ENCODE data around the gene RACGAP1. TPM values are rescaled to one million over a fixed set of nuclear protein-coding genes. Genes with fewer than 3 reads are reported as not detected.

Gene RACGAP1
- total RNA-seq, 1 donor from 2014 or later: 13.7 TPM

DNA sequence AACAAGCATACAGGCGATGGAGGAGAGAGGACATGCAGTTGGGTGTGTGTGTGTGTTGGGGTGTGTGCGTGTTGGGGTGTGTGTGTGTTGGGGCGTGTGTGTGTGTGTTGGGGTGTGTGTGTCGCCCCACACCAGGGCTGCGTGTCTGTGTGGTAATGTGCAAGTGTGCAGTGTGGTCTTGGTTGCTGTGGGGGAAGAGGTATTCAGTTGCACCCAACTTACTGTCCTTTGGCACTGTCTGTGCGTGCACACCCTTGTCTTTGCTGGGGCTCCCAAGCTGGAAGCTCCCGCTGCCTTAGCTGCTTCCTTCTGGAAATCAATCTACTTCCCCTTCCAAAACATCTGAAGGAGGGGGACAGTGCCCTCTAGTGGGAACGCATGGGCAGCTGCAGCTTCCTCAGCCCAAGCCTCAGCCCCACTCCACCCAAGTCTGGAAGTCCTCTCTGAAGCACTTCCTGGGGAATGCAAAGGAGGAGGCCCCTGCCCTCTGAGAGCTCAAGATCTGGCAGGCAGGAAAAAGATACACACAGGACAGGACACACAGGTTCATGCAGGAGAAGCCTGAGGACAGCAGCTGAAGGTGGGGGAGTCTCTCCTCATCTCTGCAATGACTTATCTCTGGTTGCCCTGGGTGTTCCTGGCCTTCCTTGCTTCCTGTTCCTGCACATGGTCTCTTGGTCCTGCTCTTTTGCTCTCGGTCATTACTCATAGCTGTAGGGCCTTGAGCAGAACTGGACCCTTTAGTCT, 45.2 kb upstream of the RACGAP1 start:
- H3K4me1 ChIP-seq: peaks cover 8% of the 10 kb centered on the region
- H3K9me3 ChIP-seq: no peaks in the 10 kb centered on the region
- no peak overlapping the region for H3K4me3 ChIP-seq
- peak; percentile 82 for DNase-seq
- no peaks in the 10 kb centered on the region for H3K27me3 ChIP-seq (ENCODE audit: low read depth)
- TF ChIP-seq, protein P1, sequence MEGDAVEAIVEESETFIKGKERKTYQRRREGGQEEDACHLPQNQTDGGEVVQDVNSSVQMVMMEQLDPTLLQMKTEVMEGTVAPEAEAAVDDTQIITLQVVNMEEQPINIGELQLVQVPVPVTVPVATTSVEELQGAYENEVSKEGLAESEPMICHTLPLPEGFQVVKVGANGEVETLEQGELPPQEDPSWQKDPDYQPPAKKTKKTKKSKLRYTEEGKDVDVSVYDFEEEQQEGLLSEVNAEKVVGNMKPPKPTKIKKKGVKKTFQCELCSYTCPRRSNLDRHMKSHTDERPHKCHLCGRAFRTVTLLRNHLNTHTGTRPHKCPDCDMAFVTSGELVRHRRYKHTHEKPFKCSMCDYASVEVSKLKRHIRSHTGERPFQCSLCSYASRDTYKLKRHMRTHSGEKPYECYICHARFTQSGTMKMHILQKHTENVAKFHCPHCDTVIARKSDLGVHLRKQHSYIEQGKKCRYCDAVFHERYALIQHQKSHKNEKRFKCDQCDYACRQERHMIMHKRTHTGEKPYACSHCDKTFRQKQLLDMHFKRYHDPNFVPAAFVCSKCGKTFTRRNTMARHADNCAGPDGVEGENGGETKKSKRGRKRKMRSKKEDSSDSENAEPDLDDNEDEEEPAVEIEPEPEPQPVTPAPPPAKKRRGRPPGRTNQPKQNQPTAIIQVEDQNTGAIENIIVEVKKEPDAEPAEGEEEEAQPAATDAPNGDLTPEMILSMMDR (IDR thresholded peaks at IDR 0.05): peak; percentile 96
- no peaks in the 10 kb centered on the region for H3K36me3 ChIP-seq
- intact Hi-C loops (cut with DNase I): no loop called here
- peak; percentile 84 to 86 for ATAC-seq
- H3K27ac ChIP-seq: no peak overlapping the region

DNA sequence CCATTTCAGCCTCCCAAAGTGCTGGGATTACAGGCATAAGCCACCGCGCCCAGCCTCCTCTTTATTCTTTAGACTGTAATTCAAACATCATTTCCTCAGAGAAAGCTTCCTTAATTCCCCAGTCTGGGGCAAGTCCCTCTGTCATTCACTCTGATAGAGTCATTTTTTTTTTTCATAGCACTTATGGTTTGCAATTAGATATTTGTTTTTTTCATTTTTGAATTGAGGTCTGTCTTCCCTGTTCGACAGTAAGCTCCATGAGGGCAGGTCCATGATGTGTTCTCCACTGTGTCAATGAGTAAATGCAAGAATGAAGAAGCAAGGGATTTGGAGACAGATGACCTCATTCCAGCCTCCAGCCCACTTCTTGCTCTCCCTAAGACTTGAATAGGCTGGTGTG, 44.2 kb upstream of the RACGAP1 start:
- ATAC-seq (no peak), DNase-seq (no peak)
- TF ChIP-seq, protein P1 (IDR thresholded peaks at IDR 0.05): no peak
- intact Hi-C loops (cut with DNase I): no loop called here
- Histone ChIP-seq H3K4me3 (no peak overlapping the region), H3K4me1 (peaks cover 5% of the 10 kb centered on the region), H3K9me3 (no peaks in the 10 kb centered on the region), H3K36me3 (no peaks in the 10 kb centered on the region), H3K27ac (no peak overlapping the region), H3K27me3 (ENCODE audit: low read depth) (no peaks in the 10 kb centered on the region)

DNA sequence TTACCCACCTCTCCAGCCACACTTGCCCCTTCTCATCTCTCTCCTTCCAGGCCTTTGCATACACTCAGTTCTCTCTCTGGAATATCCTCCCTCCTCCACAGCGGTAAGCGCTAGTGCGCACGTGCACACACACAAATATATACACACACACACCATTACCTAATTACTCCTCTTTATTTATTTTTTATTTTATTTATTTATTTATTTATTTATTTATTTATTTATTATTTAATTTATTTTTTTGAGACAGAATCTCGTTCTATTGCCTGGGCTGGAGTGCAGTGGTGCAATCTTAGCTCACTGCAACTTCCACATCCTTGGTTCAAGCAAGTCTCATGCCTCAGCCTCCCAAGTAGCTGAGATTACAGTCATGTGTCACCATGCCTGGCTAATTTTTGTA, 43.8 kb upstream of the RACGAP1 start:
- intact Hi-C loops (cut with DNase I): no loop called here
- Histone ChIP-seq H3K9me3 (no peaks in the 10 kb centered on the region), H3K4me3 (no peak overlapping the region), H3K27me3 (ENCODE audit: low read depth) (no peaks in the 10 kb centered on the region), H3K36me3 (no peaks in the 10 kb centered on the region), H3K4me1 (peaks cover 5% of the 10 kb centered on the region), H3K27ac (no peak overlapping the region)
- TF ChIP-seq, protein P1 (IDR thresholded peaks at IDR 0.05): no peak
- ATAC-seq (no peak), DNase-seq (no peak)

DNA sequence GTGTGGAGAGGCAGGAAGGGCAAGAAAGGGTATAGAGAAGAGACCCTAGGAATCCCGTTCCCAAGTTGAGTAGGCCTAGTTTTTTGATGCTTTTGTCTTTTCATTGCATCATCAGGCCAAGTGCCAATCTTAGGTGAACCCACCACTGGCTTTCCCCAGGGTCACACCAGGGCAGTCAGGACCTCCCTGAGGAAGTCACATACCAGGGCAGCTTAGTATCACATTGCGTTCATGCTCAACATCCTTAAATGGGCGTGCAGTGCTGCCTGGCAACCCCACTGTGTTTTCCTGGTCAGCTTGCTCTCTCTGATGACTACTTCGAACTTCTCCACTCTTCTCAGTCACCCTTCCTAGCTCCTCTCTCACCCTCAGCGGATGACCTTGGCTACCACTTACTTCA, 41.1 kb upstream of the RACGAP1 start:
- intact Hi-C loops (cut with DNase I): no loop called here
- Histone ChIP-seq H3K4me1 (peaks cover 5% of the 10 kb centered on the region), H3K27ac (no peak overlapping the region), H3K27me3 (ENCODE audit: low read depth) (peaks cover 3% of the 10 kb centered on the region), H3K36me3 (no peaks in the 10 kb centered on the region), H3K9me3 (no peaks in the 10 kb centered on the region), H3K4me3 (no peak overlapping the region)
- DNase-seq (no peak), ATAC-seq (peak in 1 of 2 donors; percentile 34)
- TF ChIP-seq, protein P1 (IDR thresholded peaks at IDR 0.05): no peak

DNA sequence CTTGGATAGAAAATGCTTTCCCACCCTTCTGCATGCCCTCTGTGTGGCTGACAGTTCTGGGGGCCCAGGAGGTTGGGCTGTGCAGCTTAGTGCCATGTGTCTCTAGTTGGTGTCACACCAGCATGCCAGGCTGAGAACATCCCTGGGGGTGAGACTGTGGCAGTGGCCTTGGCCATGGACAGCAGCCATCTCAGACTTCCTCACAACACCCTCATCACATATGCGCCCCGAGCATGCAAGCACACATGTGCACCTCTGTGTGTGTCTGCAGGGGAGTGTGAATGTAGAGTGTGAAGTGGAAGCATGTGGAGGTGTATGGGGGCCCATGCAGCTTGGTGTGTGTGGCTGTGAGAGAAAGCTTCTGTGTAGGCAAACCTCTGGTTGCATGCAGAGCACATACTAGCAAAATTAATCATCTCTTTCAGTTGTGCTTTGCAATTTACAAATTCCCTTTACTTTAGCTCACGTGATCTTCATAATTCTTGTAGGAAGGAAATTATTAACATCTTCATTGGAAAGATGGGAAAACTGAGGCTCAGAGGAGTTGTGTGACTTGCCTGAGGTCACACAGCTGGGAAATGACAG, 40.5 kb upstream of the RACGAP1 start:
- Histone ChIP-seq H3K4me3 (no peak overlapping the region), H3K36me3 (no peaks in the 10 kb centered on the region), H3K4me1 (peaks cover 4% of the 10 kb centered on the region), H3K27me3 (ENCODE audit: low read depth) (peaks cover 3% of the 10 kb centered on the region), H3K9me3 (no peaks in the 10 kb centered on the region), H3K27ac (no peak overlapping the region)
- intact Hi-C loops (cut with DNase I): no loop called here
- DNase-seq: no peak
- TF ChIP-seq, protein P1 (IDR thresholded peaks at IDR 0.05): no peak
- no peak for ATAC-seq
